Heart left ventricle (tissue), 16 donors: Measurements from ENCODE around the gene FAM83C. TPM values are rescaled to one million over a fixed set of nuclear protein-coding genes. Genes with fewer than 3 reads are reported as not detected.

Experiments
- ATAC-seq, 4 donors: fragments of 200-7000 bp; cut with Tn5 transposase; one replicate each; pipeline ENCODE4 v1.9.1; 2020 to 2022; ENCODE audit warnings: moderate library complexity in 4 of 4, mild to moderate bottlenecking in 3 of 4, moderate number of reproducible peaks in 1 of 4
- DNase-seq, 5 donors: peaks; one replicate each; pipeline ENCODE4 v3.0.0-alpha.2; 2020
- H3K27ac ChIP-seq, 12 donors: fragments of 200-600 bp; sonication (generic) in 4 of 12; one replicate each; pipeline versions ENCODE4 v1.5.0 to v1.8.0; 2016 to 2022; ENCODE audit warnings: mild to moderate bottlenecking in 2 of 12
- H3K27me3 ChIP-seq, 9 donors: fragments of 200-600 bp; sonication (generic) in 2 of 9; one replicate each; pipeline versions ENCODE4 v1.5.1 to v1.8.0; 2016 to 2022; ENCODE audit warnings: mild to moderate bottlenecking in 3 of 9
- H3K36me3 ChIP-seq, 9 donors: fragments of 200-600 bp; sonication (generic) in 2 of 9; one replicate each; pipeline versions ENCODE4 v1.5.0 to v1.8.0; 2018 to 2022; ENCODE audit warnings: mild to moderate bottlenecking in 2 of 9
- H3K4me1 ChIP-seq, 12 donors: fragments of 200-600 bp; sonication (generic) in 4 of 12; one replicate each; pipeline versions ENCODE4 v1.5.0 to v1.8.0; 2016 to 2022; ENCODE audit warnings: mild to moderate bottlenecking in 3 of 12
- H3K4me3 ChIP-seq, 12 donors: fragments of 200-600 bp; sonication (generic) in 4 of 12; one replicate each; pipeline versions ENCODE4 v1.5.0 to v1.8.0; 2017 to 2022; ENCODE audit warnings: mild to moderate bottlenecking in 9 of 12, moderate library complexity in 4 of 12
- H3K9me3 ChIP-seq, 12 donors: fragments of 200-600 bp; sonication (generic) in 4 of 12; one replicate each; pipeline versions ENCODE4 v1.5.0 to v1.8.0; 2016 to 2022; ENCODE audit warnings: mild to moderate bottlenecking in 1 of 12
- POLR2A ChIP-seq, 2 donors: fragments of 450-650 bp; IDR thresholded peaks; one replicate each; pipeline ENCODE4 v1.6.1; 2017; ENCODE audit warnings: antibody characterized with exemption in 2 of 2, mild to moderate bottlenecking in 2 of 2, moderate library complexity in 2 of 2
- WGBS, 4 donors: extraction: QIAGEN DNeasy Blood & Tissue Kit in 2 of 4; methylation state at CpG; one replicate each; pipeline versions ENCODE4 v1.1.5 to v1.1.7; 2013 to 2018; 5-methylcytosine and 5-hydroxymethylcytosine counted together
- intact Hi-C, 10 donors: fragments of 100-400 bp; cut with DNase I; formaldehyde crosslinking; loops; one replicate each; pipeline versions ENCODE4 v1.11.1 to v1.14.2; 2022
- polyA plus RNA-seq, 2 donors: library from polyadenylated mRNA; stranded (reverse); fragments of 200-250 nt; gene quantifications; one replicate each; pipeline ENCODE4 v1.2.3, GENCODE V29; 2013
- total RNA-seq, 9 donors: library from RNA; depleted of rRNA in 2 of 9; stranded (reverse); fragments of >200 nt in 2 of 9; fragmentation: NEBNext Ultra II Directional in 3 of 9; extraction: Animal tissue kit (Norgen Biotek cat#: 25700) in 3 of 9; gene quantifications; one replicate each; pipeline versions ENCODE4 v1.1.0 to v1.2.4, GENCODE V29; 2016 to 2023
- TF ChIP-seq, protein P1 (sequence below), 12 donors: fragments of 200-600 bp; sonication (generic) in 4 of 12; IDR thresholded peaks; one replicate each; pipeline versions ENCODE4 v1.5.0 to v1.8.0; 2018 to 2022; ENCODE audit warnings: antibody characterized with exemption in 12 of 12, mild to moderate bottlenecking in 5 of 12
- donor health status: ischemic (EF 13 %, LVEDD 7.1; RV severe dilation, severe dysfunction).
- donor health status: healthy with polysubstance abuse.
- donor health status: DM: no; HTN: yes; CAD: no.
- donor health status: DM: no; HTN: no; CAD: no.
- donor health status: ischemic (EF 25% LVEDD 6.9; RV normal size, moderate dysfunction).
- donor health status: ischemic (EF 25% LVEDD 5.7; RV mildly dilated, moderate dysfunction).
- donor health status: healthy.
- donor health status: DM: yes; HTN: yes; CAD: no.
- donor health status: ischemic (EF 35%, LVEDD 5.7; RV mildly dilated, moderate dysfunction).
- donor health status: nonischemic (EF 11% LVEDD 7.7; RV severe dilation, severe dysfunction).
- donor health status: DM: yes; HTN: yes; CAD: no.
- donor health status: PGD.
- donor health status: ischemic (EF 29% LVEDD 5.4; RV normal size, mild dysfunction).
- donor health status: nonischemic (EF 23%, LVEDD 6.1; RV moderate dilation, normal function).

Gene FAM83C
- total and polyA plus RNA-seq, 11 donors, result not detected

DNA sequence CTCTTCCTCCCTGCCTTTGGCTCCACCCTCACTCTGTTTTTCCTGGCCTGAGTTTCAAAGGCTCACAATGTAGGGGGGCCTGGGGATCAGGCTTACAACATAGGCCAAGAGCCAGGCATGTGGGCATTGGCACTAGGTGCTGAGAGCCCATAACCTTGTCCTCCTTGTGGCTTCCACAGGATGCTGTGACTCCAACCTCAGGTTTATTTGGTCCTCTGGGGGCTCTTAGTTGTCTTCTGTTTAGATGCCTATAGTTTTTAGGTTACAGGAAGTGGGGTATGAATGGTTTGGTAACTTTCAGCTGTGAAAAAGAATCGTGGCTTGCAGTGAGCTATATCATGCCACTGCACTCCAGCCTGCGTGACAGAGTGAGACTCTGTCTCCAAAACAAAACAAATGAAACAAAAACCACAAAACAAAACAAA, 40.2 kb downstream of the FAM83C start:
- intact Hi-C loops, result no loop called here
- no peaks in the 10 kb centered on the region for H3K27me3 ChIP-seq
- no peak overlapping the region for H3K4me3 ChIP-seq
- no peaks in the 10 kb centered on the region for H3K9me3 ChIP-seq
- WGBS, 4 donors, result 71 to 80% (median 76%) methylated on average over 2 of the region's 2 CpGs
- DNase-seq (no peak), ATAC-seq (no peak)
- H3K36me3 ChIP-seq, result no peaks in the 10 kb centered on the region
- no peak overlapping the region for H3K27ac ChIP-seq
- H3K4me1 ChIP-seq, result peaks cover 0 to 4% (median 0%) of the 10 kb centered on the region in 12 donors
- TF ChIP-seq, protein P1, sequence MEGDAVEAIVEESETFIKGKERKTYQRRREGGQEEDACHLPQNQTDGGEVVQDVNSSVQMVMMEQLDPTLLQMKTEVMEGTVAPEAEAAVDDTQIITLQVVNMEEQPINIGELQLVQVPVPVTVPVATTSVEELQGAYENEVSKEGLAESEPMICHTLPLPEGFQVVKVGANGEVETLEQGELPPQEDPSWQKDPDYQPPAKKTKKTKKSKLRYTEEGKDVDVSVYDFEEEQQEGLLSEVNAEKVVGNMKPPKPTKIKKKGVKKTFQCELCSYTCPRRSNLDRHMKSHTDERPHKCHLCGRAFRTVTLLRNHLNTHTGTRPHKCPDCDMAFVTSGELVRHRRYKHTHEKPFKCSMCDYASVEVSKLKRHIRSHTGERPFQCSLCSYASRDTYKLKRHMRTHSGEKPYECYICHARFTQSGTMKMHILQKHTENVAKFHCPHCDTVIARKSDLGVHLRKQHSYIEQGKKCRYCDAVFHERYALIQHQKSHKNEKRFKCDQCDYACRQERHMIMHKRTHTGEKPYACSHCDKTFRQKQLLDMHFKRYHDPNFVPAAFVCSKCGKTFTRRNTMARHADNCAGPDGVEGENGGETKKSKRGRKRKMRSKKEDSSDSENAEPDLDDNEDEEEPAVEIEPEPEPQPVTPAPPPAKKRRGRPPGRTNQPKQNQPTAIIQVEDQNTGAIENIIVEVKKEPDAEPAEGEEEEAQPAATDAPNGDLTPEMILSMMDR (IDR thresholded peaks at IDR 0.05), result no peak
- TF ChIP-seq POLR2A (IDR thresholded peaks at IDR 0.05), result no peak

DNA sequence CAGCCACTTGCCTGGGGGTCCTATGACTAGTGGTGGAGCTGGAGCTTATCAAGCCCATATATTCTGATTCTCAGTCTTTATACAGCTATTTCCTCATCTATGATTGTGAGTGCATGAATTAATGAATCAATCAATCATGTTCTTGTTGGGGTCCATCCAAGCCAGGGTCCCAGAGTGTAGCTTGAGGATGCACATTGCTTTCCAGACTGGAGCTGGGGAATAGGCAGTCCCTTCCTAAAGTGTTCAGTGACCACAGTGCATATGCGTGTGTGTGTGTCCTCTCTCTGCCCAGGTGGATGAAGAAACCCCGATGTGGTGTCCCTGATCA, 40.6 kb downstream of the FAM83C start:
- H3K4me1 ChIP-seq, result no peaks in the 10 kb centered on the region
- ATAC-seq, result no peak
- WGBS, 4 donors, result 91 to 100% (median 99%) methylated on average over 2 of the region's 2 CpGs
- no peak overlapping the region for H3K27ac ChIP-seq
- H3K27me3 ChIP-seq, result no peaks in the 10 kb centered on the region
- no peak for DNase-seq
- intact Hi-C loops, result no loop called here
- H3K9me3 ChIP-seq, result no peaks in the 10 kb centered on the region
- H3K36me3 ChIP-seq, result no peaks in the 10 kb centered on the region
- TF ChIP-seq, protein P1 (IDR thresholded peaks at IDR 0.05), result no peak
- TF ChIP-seq POLR2A (IDR thresholded peaks at IDR 0.05), result no peak
- H3K4me3 ChIP-seq, result no peak overlapping the region

DNA sequence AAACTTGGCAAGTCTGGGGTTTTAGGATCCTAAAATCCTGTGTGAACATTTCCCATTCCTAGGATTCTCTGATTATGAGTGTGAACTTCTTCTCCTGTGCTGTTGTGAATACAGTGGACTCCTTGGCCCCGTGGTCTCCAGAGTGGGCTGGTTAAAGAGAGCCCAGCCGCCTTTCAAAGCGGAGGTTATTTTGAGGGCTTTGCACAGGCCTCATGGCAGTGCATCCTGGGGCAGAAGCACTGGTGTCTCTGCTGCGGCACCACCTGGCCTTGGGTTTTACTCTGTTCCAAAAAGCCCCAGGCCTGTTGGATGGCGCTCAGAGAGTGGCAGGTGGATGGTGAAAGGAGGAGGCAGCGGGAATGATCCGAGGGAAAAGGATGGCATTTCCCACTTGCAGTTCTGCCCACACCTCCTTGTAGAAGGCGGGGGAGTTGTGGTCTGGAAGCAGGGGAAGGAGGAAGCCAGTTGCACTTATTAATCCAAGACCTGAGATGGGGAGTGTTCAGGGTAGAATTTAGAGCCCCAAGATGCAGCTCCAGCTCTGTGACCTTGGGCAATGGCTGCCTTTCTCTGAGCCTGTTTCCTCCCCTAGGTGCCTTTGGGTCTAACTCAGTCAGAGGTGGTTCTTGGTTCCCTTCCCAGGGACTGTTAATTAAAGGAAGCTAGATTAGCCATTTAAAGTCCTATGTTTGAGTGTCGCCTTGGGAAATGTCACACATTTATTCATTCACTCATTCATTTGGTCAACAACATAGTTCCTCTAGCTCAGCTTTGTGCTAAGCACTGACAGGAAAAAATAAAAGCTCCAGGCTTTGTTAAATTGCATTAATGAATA, 43.4 kb downstream of the FAM83C start:
- TF ChIP-seq, protein P1 (IDR thresholded peaks at IDR 0.05), result no peak
- no peak for TF ChIP-seq POLR2A (IDR thresholded peaks at IDR 0.05)
- H3K4me3 ChIP-seq, result no peak overlapping the region
- intact Hi-C loops, result no loop called here
- no peaks in the 10 kb centered on the region for H3K4me1 ChIP-seq
- ATAC-seq (no peak), DNase-seq (no peak)
- 80 to 88% (median 85%) methylated on average over 9 of the region's 9 CpGs for WGBS, 4 donors
- H3K9me3 ChIP-seq, result no peaks in the 10 kb centered on the region
- H3K36me3 ChIP-seq, result no peaks in the 10 kb centered on the region
- H3K27me3 ChIP-seq, result no peaks in the 10 kb centered on the region
- no peak overlapping the region for H3K27ac ChIP-seq

DNA sequence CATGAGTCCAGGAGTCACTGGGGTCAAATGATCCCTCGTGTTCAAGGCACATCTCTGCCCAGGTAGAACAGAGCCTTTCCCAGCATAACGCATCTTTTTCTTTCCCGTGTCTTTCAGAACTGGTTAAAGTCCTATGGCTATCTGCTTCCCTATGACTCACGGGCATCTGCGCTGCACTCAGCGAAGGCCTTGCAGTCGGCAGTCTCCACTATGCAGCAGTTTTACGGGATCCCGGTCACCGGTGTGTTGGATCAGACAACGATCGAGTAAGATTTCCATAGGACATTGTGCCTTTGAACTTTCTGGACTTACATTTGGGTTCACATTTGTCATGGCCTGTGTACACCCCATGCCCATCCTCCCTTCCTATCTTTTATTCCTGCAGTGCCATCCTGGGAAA, 45.5 kb downstream of the FAM83C start:
- H3K27ac ChIP-seq, result no peak overlapping the region
- DNase-seq (no peak), ATAC-seq (no peak)
- H3K36me3 ChIP-seq, result no peaks in the 10 kb centered on the region
- H3K4me3 ChIP-seq, result no peak overlapping the region
- H3K4me1 ChIP-seq, result no peaks in the 10 kb centered on the region
- intact Hi-C loops, result no loop called here
- no peaks in the 10 kb centered on the region for H3K9me3 ChIP-seq
- H3K27me3 ChIP-seq, result no peaks in the 10 kb centered on the region
- no peak for TF ChIP-seq POLR2A (IDR thresholded peaks at IDR 0.05)
- TF ChIP-seq, protein P1 (IDR thresholded peaks at IDR 0.05), result no peak
- 88 to 93% (median 89%) methylated on average over 12 of the region's 12 CpGs for WGBS, 4 donors
